Vagina (tissue), 2 donors: ENCODE measurements around the gene ADGRL3.

ENCODE experiments used
- POLR2A ChIP-seq, 2 donors: fragments of 450-650 bp; IDR thresholded peaks; one replicate each; pipeline ENCODE4 v1.6.1; 2017; ENCODE audit warnings: antibody characterized with exemption in 2 of 2, mild to moderate bottlenecking in 2 of 2, moderate library complexity in 2 of 2
- TF ChIP-seq, protein P1 (sequence below), 3 experiments: fragments of 450-650 bp in 2 of 3; fragments of 200-600 bp in 1 of 3; sonication (generic) in 1 of 3; IDR thresholded peaks; one replicate each; pipeline ENCODE4 v1.5.1; 2017 to 2019; ENCODE audit warnings: antibody characterized with exemption in 3 of 3, mild to moderate bottlenecking in 2 of 3, moderate library complexity in 2 of 3

DNA sequence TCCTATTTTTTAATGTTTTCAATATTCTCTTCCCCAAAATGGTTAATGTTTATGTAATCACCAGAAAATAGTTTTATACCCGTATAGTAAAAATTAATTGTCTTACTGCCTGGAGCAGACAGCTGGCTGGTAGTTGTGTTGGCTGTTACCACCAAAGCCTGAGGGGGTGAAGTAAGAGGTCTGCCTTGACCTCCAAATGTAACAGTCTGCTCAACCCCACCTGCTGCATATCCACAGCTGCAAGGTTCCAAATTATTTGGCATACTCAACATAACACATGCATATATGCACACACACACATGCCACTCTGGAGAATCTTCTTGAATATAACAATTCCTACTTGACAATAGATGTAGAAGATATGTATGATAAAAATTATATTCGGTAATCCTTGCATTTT is 624.3 kb downstream of the ADGRL3 start:
- TF ChIP-seq, protein P1, sequence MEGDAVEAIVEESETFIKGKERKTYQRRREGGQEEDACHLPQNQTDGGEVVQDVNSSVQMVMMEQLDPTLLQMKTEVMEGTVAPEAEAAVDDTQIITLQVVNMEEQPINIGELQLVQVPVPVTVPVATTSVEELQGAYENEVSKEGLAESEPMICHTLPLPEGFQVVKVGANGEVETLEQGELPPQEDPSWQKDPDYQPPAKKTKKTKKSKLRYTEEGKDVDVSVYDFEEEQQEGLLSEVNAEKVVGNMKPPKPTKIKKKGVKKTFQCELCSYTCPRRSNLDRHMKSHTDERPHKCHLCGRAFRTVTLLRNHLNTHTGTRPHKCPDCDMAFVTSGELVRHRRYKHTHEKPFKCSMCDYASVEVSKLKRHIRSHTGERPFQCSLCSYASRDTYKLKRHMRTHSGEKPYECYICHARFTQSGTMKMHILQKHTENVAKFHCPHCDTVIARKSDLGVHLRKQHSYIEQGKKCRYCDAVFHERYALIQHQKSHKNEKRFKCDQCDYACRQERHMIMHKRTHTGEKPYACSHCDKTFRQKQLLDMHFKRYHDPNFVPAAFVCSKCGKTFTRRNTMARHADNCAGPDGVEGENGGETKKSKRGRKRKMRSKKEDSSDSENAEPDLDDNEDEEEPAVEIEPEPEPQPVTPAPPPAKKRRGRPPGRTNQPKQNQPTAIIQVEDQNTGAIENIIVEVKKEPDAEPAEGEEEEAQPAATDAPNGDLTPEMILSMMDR (IDR thresholded peaks at IDR 0.05): no peak
- TF ChIP-seq POLR2A (IDR thresholded peaks at IDR 0.05): no peak
